ENCODE measurements around the gene LRP8.

- no peak for TF ChIP-seq POLR2A (IDR thresholded peaks at IDR 0.05; ENCODE audit: low read depth, low read length)
- TF ChIP-seq PAX5 (IDR thresholded peaks at IDR 0.05; ENCODE audit: insufficient read depth, low read length, severe bottlenecking), result no peak
Measured at GRCh38 chr1:53264048-53264447, 63.8 kb downstream of the LRP8 start.

Data from GM12891 (cell line).